ENCODE measurements around the gene TECTB.
"Not testable (repeated sequence)": the region's sequence is repeated elsewhere in the genome, so short reads cannot be mapped to it uniquely, and the experiment has no call there.

The TECTB gene

GRCh38 chr10:112283100-112283499, at the start of gene TECTB:
Gene TECTB (plus strand): TSS chr10:112283400. CDS start chr10:112283735, 335 bp downstream.
- DNase-seq: no peak

- DNase-seq: no peak
Observed at GRCh38 chr10:112235141-112235540, 48.1 kb upstream of the TECTB start.

- DNase-seq: no peak
Observed at GRCh38 chr10:112235920-112236319, 47.3 kb upstream of the TECTB start.

- DNase-seq: no peak
Observed at GRCh38 chr10:112236486-112236885, 46.7 kb upstream of the TECTB start.

GRCh38 chr10:112239347-112239746, 43.9 kb upstream of the TECTB start:
- no peak for DNase-seq

GRCh38 chr10:112240441-112240840, 42.8 kb upstream of the TECTB start:
- DNase-seq: no peak

GRCh38 chr10:112241651-112242341, 41.4 kb upstream of the TECTB start:
- no peak for DNase-seq

- DNase-seq: no peak
Observed at GRCh38 chr10:112242769-112243168, 40.4 kb upstream of the TECTB start.

GRCh38 chr10:112243713-112244112, 39.5 kb upstream of the TECTB start:
- DNase-seq: no peak

GRCh38 chr10:112244197-112244596, 39.0 kb upstream of the TECTB start:
- no peak for DNase-seq

GRCh38 chr10:112247791-112248190, 35.4 kb upstream of the TECTB start:
- no peak for DNase-seq

- DNase-seq: no peak
Observed at GRCh38 chr10:112248584-112249295, 34.5 kb upstream of the TECTB start.

GRCh38 chr10:112249722-112250121, 33.5 kb upstream of the TECTB start:
- DNase-seq: no peak

- DNase-seq: no peak
Observed at GRCh38 chr10:112250555-112250954, 32.6 kb upstream of the TECTB start.

- DNase-seq: not testable (repeated sequence)
Observed at GRCh38 chr10:112251238-112251637, 32.0 kb upstream of the TECTB start.

- DNase-seq: no peak
Observed at GRCh38 chr10:112258407-112258806, 24.8 kb upstream of the TECTB start.

GRCh38 chr10:112259688-112260087, 23.5 kb upstream of the TECTB start:
- DNase-seq: no peak

- DNase-seq: no peak
Observed at GRCh38 chr10:112260831-112261230, 22.4 kb upstream of the TECTB start.

GRCh38 chr10:112261281-112261822, 21.8 kb upstream of the TECTB start:
- DNase-seq: no peak

GRCh38 chr10:112262546-112262945, 20.7 kb upstream of the TECTB start:
- no peak for DNase-seq

GRCh38 chr10:112265745-112266144, 17.5 kb upstream of the TECTB start:
- DNase-seq: no peak

- no peak for DNase-seq
Observed at GRCh38 chr10:112269266-112269665, 13.9 kb upstream of the TECTB start.

GRCh38 chr10:112271982-112272381, 11.2 kb upstream of the TECTB start:
- no peak for DNase-seq

- no peak for DNase-seq
Observed at GRCh38 chr10:112274831-112275230, 8.4 kb upstream of the TECTB start.
